ENCODE measurements around the gene PLCXD3.

Gene PLCXD3

GRCh38 chr5:41312066-41312465 lies 198.3 kb downstream of the PLCXD3 start:
- ChIA-PET CTCF (interaction anchor here (0.7 kb wide), 1 partner anchor 463 kb away, joined by 3 read pairs; no protein-coding TSS in a partner anchor), POLR2A (no interaction called here)
- Histone ChIP-seq H3K9me3 (ENCODE audit: control insufficient read depth, insufficient read depth, low read depth, low read length) (no peaks in the 10 kb centered on the region), H3K27ac (ENCODE audit: extremely low read depth, low read depth, low read length) (no peak overlapping the region), H3K4me1 (ENCODE audit: control insufficient read depth, insufficient read depth, low read length) (no peaks in the 10 kb centered on the region), H3K4me3 (ENCODE audit: low read depth, low read length) (no peak overlapping the region), H3K36me3 (ENCODE audit: control insufficient read depth in 2 of 2, insufficient read depth in 1 of 2, low read length in 2 of 2) (no peaks in the 10 kb centered on the region)
- TF ChIP-seq REPIN1 (tag by site-specific recombination; IDR thresholded peaks at IDR 0.05; ENCODE audit: low read depth) (no peak), HOXA7 (CRISPR knock-in tag; IDR thresholded peaks at IDR 0.05; ENCODE audit: borderline replicate concordance) (no peak), ZFP37 (tag by site-specific recombination; IDR thresholded peaks at IDR 0.05) (no peak), ZBTB44 (tag by site-specific recombination; IDR thresholded peaks at IDR 0.05) (no peak), ZNF548 (tag by site-specific recombination; IDR thresholded peaks at IDR 0.05) (no peak), ZNF16 (tag by site-specific recombination; IDR thresholded peaks at IDR 0.05; ENCODE audit: low read depth) (no peak), ZNF133 (tag by site-specific recombination; IDR thresholded peaks at IDR 0.05) (no peak), ZNF302 (tag by site-specific recombination; IDR thresholded peaks at IDR 0.05; ENCODE audit: low read depth) (no peak), PRDM2 (tag by site-specific recombination; IDR thresholded peaks at IDR 0.05; ENCODE audit: borderline replicate concordance) (no peak), MYNN (tag by site-specific recombination; IDR thresholded peaks at IDR 0.05; ENCODE audit: borderline replicate concordance) (no peak), ZNF280D (tag by site-specific recombination; IDR thresholded peaks at IDR 0.05) (no peak)

GRCh38 chr5:41309275-41309674 lies 201.1 kb downstream of the PLCXD3 start:
- Histone ChIP-seq H3K36me3 (ENCODE audit: control insufficient read depth in 2 of 2, insufficient read depth in 1 of 2, low read length in 2 of 2) (no peaks in the 10 kb centered on the region), H3K4me3 (ENCODE audit: low read depth, low read length) (no peak overlapping the region), H3K9me3 (ENCODE audit: control insufficient read depth, insufficient read depth, low read depth, low read length) (no peaks in the 10 kb centered on the region), H3K4me1 (ENCODE audit: control insufficient read depth, insufficient read depth, low read length) (no peaks in the 10 kb centered on the region), H3K27ac (ENCODE audit: extremely low read depth, low read depth, low read length) (no peak overlapping the region)
- TF ChIP-seq ZNF549 (tag by site-specific recombination; IDR thresholded peaks at IDR 0.05) (no peak), ZNF292 (tag by site-specific recombination; IDR thresholded peaks at IDR 0.05; ENCODE audit: borderline replicate concordance, low read depth) (no peak), ZNF24 (tag by site-specific recombination; IDR thresholded peaks at IDR 0.05) (no peak), TSHZ1 (tag by site-specific recombination; IDR thresholded peaks at IDR 0.05; ENCODE audit: borderline replicate concordance) (no peak), ZNF548 (tag by site-specific recombination; IDR thresholded peaks at IDR 0.05) (no peak), ZNF830 (tag by site-specific recombination; IDR thresholded peaks at IDR 0.05; ENCODE audit: low read depth) (no peak), ZNF404 (tag by site-specific recombination; IDR thresholded peaks at IDR 0.05) (no peak)
- ChIA-PET POLR2A (no interaction called here), CTCF (no interaction called here)

Measured in HEK293 (cell line).